Fibroblast of villous mesenchyme (primary cell): ENCODE data around the gene CFAP97D1. TPM values are rescaled to one million over a fixed set of nuclear protein-coding genes. Genes with fewer than 3 reads are reported as not detected.

ENCODE experiments used
- DNase-seq: peaks from one replicate; pipeline ENCODE4 v3.0.0-alpha.2; 2010; ENCODE audit warnings: low read depth
- H3K4me3 ChIP-seq: 2 replicates; pipeline ENCODE4 v1.5.1; 2011; ENCODE audit warnings: low read depth, mild to moderate bottlenecking, low read length
- CTCF ChIP-seq: IDR thresholded peaks from 2 replicates; pipeline ENCODE4 v1.5.1; 2012; ENCODE audit warnings: low read depth, mild to moderate bottlenecking, low read length; ENCODE audit not compliant: insufficient read depth
- total RNA-seq: library from RNA; depleted of rRNA; stranded (reverse); fragments of >200 nt; gene quantifications from 2 replicates; pipeline ENCODE4 v1.2.3, GENCODE V29; 2012

CFAP97D1 gene
- total RNA-seq, 1 donor, result not detected

- H3K4me3 ChIP-seq, result no peak overlapping the region
- TF ChIP-seq CTCF, result no peak
- DNase-seq, result no peak
These were observed 23.5 kb downstream of the CFAP97D1 start for GRCh38 chr17:43803758-43804157.

GRCh38 chr17:43805117-43805516, 24.9 kb downstream of the CFAP97D1 start:
- H3K4me3 ChIP-seq, result no peak overlapping the region
- no peak for TF ChIP-seq CTCF

GRCh38 chr17:43808076-43808475, 27.8 kb downstream of the CFAP97D1 start:
- no peak for DNase-seq

More at GRCh38 chr17:43805117-43805516, 24.9 kb downstream of the CFAP97D1 start:
- no peak for DNase-seq

GRCh38 chr17:43809121-43809520, 28.9 kb downstream of the CFAP97D1 start:
- DNase-seq, result no peak
- no peak for TF ChIP-seq CTCF
- no peak overlapping the region for H3K4me3 ChIP-seq

More at GRCh38 chr17:43808076-43808475, 27.8 kb downstream of the CFAP97D1 start:
- no peak overlapping the region for H3K4me3 ChIP-seq
- no peak for TF ChIP-seq CTCF

GRCh38 chr17:43810226-43810715, 30.0 kb downstream of the CFAP97D1 start:
- TF ChIP-seq CTCF, result no peak
- no peak for DNase-seq
- no peak overlapping the region for H3K4me3 ChIP-seq

GRCh38 chr17:43810823-43811222, 30.6 kb downstream of the CFAP97D1 start:
- no peak for TF ChIP-seq CTCF
- DNase-seq, result no peak
- H3K4me3 ChIP-seq, result no peak overlapping the region
